HG03457 (cell line): ENCODE data around the gene XDH.

Experiments used
- ATAC-seq: cut with Tn5 transposase; IDR thresholded peaks from one replicate; pipeline ENCODE4 v1.9.1; 2021; ENCODE audit warnings: moderate number of reproducible peaks; ENCODE audit not compliant: unreplicated experiment

XDH gene

GRCh38 chr2:31333046-31333445 is 81.5 kb downstream of the XDH start:
- no peak for ATAC-seq

GRCh38 chr2:31332521-31332920 is 82.0 kb downstream of the XDH start:
- ATAC-seq, result no peak

- no peak for ATAC-seq
Measured at GRCh38 chr2:31331156-31331555, 83.4 kb downstream of the XDH start.

- ATAC-seq, result no peak
Measured at GRCh38 chr2:31329081-31329625, 85.4 kb downstream of the XDH start.

- no peak for ATAC-seq
Measured at GRCh38 chr2:31328026-31328425, 86.5 kb downstream of the XDH start.

GRCh38 chr2:31327505-31327904 is 87.0 kb downstream of the XDH start:
- no peak for ATAC-seq

- ATAC-seq, result peak; percentile 68
Measured at GRCh38 chr2:31324016-31324633, 90.4 kb downstream of the XDH start.

GRCh38 chr2:31322371-31322770 is 92.2 kb downstream of the XDH start:
- ATAC-seq, result no peak

- no peak for ATAC-seq
Measured at GRCh38 chr2:31319406-31320175, 95.0 kb downstream of the XDH start.

GRCh38 chr2:31318361-31319336 is 95.9 kb downstream of the XDH start:
- peak; percentile 67 for ATAC-seq

GRCh38 chr2:31317396-31317795 is 97.1 kb downstream of the XDH start:
- ATAC-seq, result no peak

- no peak for ATAC-seq
Measured at GRCh38 chr2:31314761-31315160, 99.8 kb downstream of the XDH start.

- ATAC-seq, result no peak
Measured at GRCh38 chr2:31312898-31313297, 101.6 kb downstream of the XDH start.

- no peak for ATAC-seq
Measured at GRCh38 chr2:31304816-31305215, 109.7 kb downstream of the XDH start.

GRCh38 chr2:31302940-31303563 is 111.5 kb downstream of the XDH start:
- ATAC-seq, result no peak

GRCh38 chr2:31300309-31300708 is 114.2 kb downstream of the XDH start:
- ATAC-seq, result no peak

GRCh38 chr2:31299547-31299946 is 115.0 kb downstream of the XDH start:
- ATAC-seq, result no peak

GRCh38 chr2:31297751-31298150 is 116.8 kb downstream of the XDH start:
- no peak for ATAC-seq

- no peak for ATAC-seq
Measured at GRCh38 chr2:31296641-31297287, 117.8 kb downstream of the XDH start.

GRCh38 chr2:31294196-31294595 is 120.3 kb downstream of the XDH start:
- no peak for ATAC-seq
